ENCODE results near the gene GRB14.

GRB14 gene

GRCh38 chr2:164613321-164613982, 7.8 kb downstream of the GRB14 start:
- DNase-seq (ENCODE audit: low read depth) = no peak

GRCh38 chr2:164609790-164610189, 11.5 kb downstream of the GRB14 start:
- no peak for DNase-seq (ENCODE audit: low read depth)

GRCh38 chr2:164606557-164606956, 14.7 kb downstream of the GRB14 start:
- DNase-seq (ENCODE audit: low read depth) = no peak

GRCh38 chr2:164605295-164605694, 16.0 kb downstream of the GRB14 start:
- DNase-seq (ENCODE audit: low read depth) = no peak

GRCh38 chr2:164600763-164601162, 20.5 kb downstream of the GRB14 start:
- DNase-seq (ENCODE audit: low read depth) = no peak

- no peak for DNase-seq (ENCODE audit: low read depth)
Measured at GRCh38 chr2:164599954-164600589, 21.2 kb downstream of the GRB14 start.

GRCh38 chr2:164597983-164598382, 23.3 kb downstream of the GRB14 start:
- DNase-seq (ENCODE audit: low read depth) = no peak

- no peak for DNase-seq (ENCODE audit: low read depth)
Measured at GRCh38 chr2:164595031-164595430, 26.3 kb downstream of the GRB14 start.

- no peak for DNase-seq (ENCODE audit: low read depth)
Measured at GRCh38 chr2:164593959-164594358, 27.3 kb downstream of the GRB14 start.

GRCh38 chr2:164593541-164593940, 27.7 kb downstream of the GRB14 start:
- DNase-seq (ENCODE audit: low read depth) = no peak

- DNase-seq (ENCODE audit: low read depth) = no peak
Measured at GRCh38 chr2:164589522-164589921, 31.8 kb downstream of the GRB14 start.

GRCh38 chr2:164581050-164581449, 40.2 kb downstream of the GRB14 start:
- DNase-seq (ENCODE audit: low read depth) = no peak

- DNase-seq (ENCODE audit: low read depth) = no peak
Measured at GRCh38 chr2:164574931-164575330, 46.4 kb downstream of the GRB14 start.

- no peak for DNase-seq (ENCODE audit: low read depth)
Measured at GRCh38 chr2:164570475-164570874, 50.8 kb downstream of the GRB14 start.

- DNase-seq (ENCODE audit: low read depth) = no peak
Measured at GRCh38 chr2:164569378-164569777, 51.9 kb downstream of the GRB14 start.

- no peak for DNase-seq (ENCODE audit: low read depth)
Measured at GRCh38 chr2:164568317-164568716, 53.0 kb downstream of the GRB14 start.

- DNase-seq (ENCODE audit: low read depth) = no peak
Measured at GRCh38 chr2:164567335-164567989, 53.8 kb downstream of the GRB14 start.

GRCh38 chr2:164565359-164565758, 55.9 kb downstream of the GRB14 start:
- no peak for DNase-seq (ENCODE audit: low read depth)

GRCh38 chr2:164562666-164563065, 58.6 kb downstream of the GRB14 start:
- DNase-seq (ENCODE audit: low read depth) = no peak

- no peak for DNase-seq (ENCODE audit: low read depth)
Measured at GRCh38 chr2:164561991-164562390, 59.3 kb downstream of the GRB14 start.

- no peak for DNase-seq (ENCODE audit: low read depth)
Measured at GRCh38 chr2:164561416-164561815, 59.9 kb downstream of the GRB14 start.

- no peak for DNase-seq (ENCODE audit: low read depth)
Measured at GRCh38 chr2:164560902-164561301, 60.4 kb downstream of the GRB14 start.

GRCh38 chr2:164560181-164560792, 61.0 kb downstream of the GRB14 start:
- no peak for DNase-seq (ENCODE audit: low read depth)
